HCT116 (cell line): Measurements from ENCODE around the gene CALM3. TPM values are rescaled to one million over a fixed set of nuclear protein-coding genes. Genes with fewer than 3 reads are reported as not detected.

ENCODE experiments used
- ATAC-seq: fragments of 200-7000 bp; cut with Tn5 transposase; 2 replicates; pipeline ENCODE4 v1.9.1; 2020; ENCODE audit warnings: mild to moderate bottlenecking, moderate library complexity
- BruUV-seq: library from RNA; stranded (reverse); fragments of 400-500 nt; replicated peaks from 2 replicates; lab custom pipeline; 2021; lab: Mats Ljungman, UMichigan
- CTCF ChIA-PET: fragments of 300-600 bp; sonication (Branson Sonifier 250); formaldehyde crosslinking; loops from one replicate; lab custom pipeline; 2021; ENCODE audit warnings: antibody characterized with exemption; lab: Charles Lee
- POLR2A ChIA-PET: fragments of 300-600, 350-600 bp; sonication (Branson Sonifier 250); formaldehyde crosslinking; loops from one replicate; lab custom pipeline; 2021; ENCODE audit warnings: antibody characterized with exemption; lab: Charles Lee
- RAD21 ChIA-PET, 2 experiments: fragments of 300-600 bp; sonication (Branson Sonifier 250); formaldehyde crosslinking; loops; one replicate each; lab custom pipeline; 2023; ENCODE audit warnings: low total read pairs in 2 of 2; ENCODE audit not compliant: uncharacterized antibody in 2 of 2, unreplicated experiment in 2 of 2, low non-redundant PET in 1 of 2; lab: Charles Lee
- DNase-seq: peaks from one replicate; pipeline ENCODE4 v3.0.0-alpha.2; 2010; ENCODE audit warnings: low read depth, low spot score
- H2AFZ ChIP-seq: fragments of 200-600 bp; shearing (Covaris generic), sonication (generic); 2 replicates; pipeline ENCODE4 v1.6.1; 2017; ENCODE audit warnings: low read depth, mixed run types, mixed read lengths, antibody characterized with exemption, low read length; ENCODE audit not compliant: poor library complexity, severe bottlenecking
- H3K27ac ChIP-seq: 2 replicates; pipeline ENCODE4 v1.5.1; 2012; ENCODE audit warnings: low read depth, low read length
- H3K27me3 ChIP-seq: fragments of 200-600 bp; sonication (generic); 2 replicates; pipeline ENCODE4 v1.6.1; 2016; ENCODE audit warnings: mixed run types, low read length, mixed read lengths; ENCODE audit not compliant: insufficient read depth
- H3K36me3 ChIP-seq, 2 experiments: fragments of 200-500 bp in 1 of 2; fragments of 200-600 bp in 1 of 2; sonication (Bioruptor generic) in 1 of 2; sonication (generic) in 1 of 2; 2 replicates each; pipeline versions ENCODE4 v1.5.1 to v1.6.1; 2014 to 2016; ENCODE audit warnings: low read length in 2 of 2, inconsistent platforms in 1 of 2, mixed read lengths in 1 of 2, mixed run types in 1 of 2; ENCODE audit not compliant: insufficient read depth in 2 of 2, control insufficient read depth in 1 of 2
- H3K4me1 ChIP-seq, 2 experiments: fragments of 200-600 bp in 1 of 2; sonication (generic) in 1 of 2; 2 replicates each; pipeline versions ENCODE4 v1.5.1 to v1.6.1; 2012 to 2017; ENCODE audit warnings: low read length in 2 of 2, inconsistent platforms in 1 of 2, mild to moderate bottlenecking in 1 of 2, mixed read lengths in 1 of 2, mixed run types in 1 of 2, moderate library complexity in 1 of 2; ENCODE audit not compliant: insufficient read depth in 2 of 2, control insufficient read depth in 1 of 2
- H3K4me2 ChIP-seq: fragments of 200-600 bp; sonication (generic); 2 replicates; pipeline ENCODE4 v1.6.1; 2017; ENCODE audit warnings: mixed run types, low read length, mixed read lengths
- H3K4me3 ChIP-seq, 2 experiments: fragments of 200-600 bp in 1 of 2; sonication (generic) in 1 of 2; replicated peaks in 1 of 2; 2 replicates each; pipeline ENCODE4 v1.5.1; 2011 to 2016; ENCODE audit warnings: low read length in 2 of 2, control low read depth in 1 of 2, low read depth in 1 of 2, mild to moderate bottlenecking in 1 of 2, mixed read lengths in 1 of 2, mixed run types in 1 of 2
- H3K79me2 ChIP-seq: fragments of 200-600 bp; sonication (generic); 2 replicates; pipeline ENCODE4 v1.6.1; 2017; ENCODE audit warnings: mild to moderate bottlenecking, mixed run types, low read length, moderate library complexity, mixed read lengths; ENCODE audit not compliant: insufficient read depth
- H3K9ac ChIP-seq: fragments of 200-600 bp; sonication (generic); 2 replicates; pipeline ENCODE4 v1.6.1; 2016; ENCODE audit warnings: low read length, mixed read lengths
- H3K9me2 ChIP-seq: fragments of 200-600 bp; sonication (generic), shearing (Covaris generic); 2 replicates; pipeline ENCODE4 v1.6.1; 2017; ENCODE audit warnings: mixed run types, mild to moderate bottlenecking, moderate library complexity; ENCODE audit not compliant: insufficient read depth
- H3K9me3 ChIP-seq, 2 experiments: fragments of 200-500 bp in 1 of 2; fragments of 200-600 bp in 1 of 2; sonication (Bioruptor generic) in 1 of 2; sonication (generic) in 1 of 2; 2 replicates each; pipeline ENCODE4 v1.6.1; 2014 to 2017; ENCODE audit warnings: low read length in 2 of 2, mixed read lengths in 2 of 2, inconsistent platforms in 1 of 2, low read depth in 1 of 2, mild to moderate bottlenecking in 1 of 2, mixed run types in 1 of 2, moderate library complexity in 1 of 2; ENCODE audit not compliant: control insufficient read depth in 1 of 2, insufficient read depth in 1 of 2
- H4K20me1 ChIP-seq: fragments of 200-600 bp; sonication (generic), shearing (Covaris generic); 2 replicates; pipeline ENCODE4 v1.6.1; 2017; ENCODE audit warnings: mixed run types, mild to moderate bottlenecking, moderate library complexity; ENCODE audit not compliant: insufficient read depth
- CBX3 ChIP-seq: IDR thresholded peaks from 2 replicates; pipeline ENCODE4 v1.6.1; 2012; ENCODE audit warnings: low read depth
- EZH2phosphoT487 ChIP-seq: fragments of 200-600 bp; IDR thresholded peaks from 2 replicates; pipeline ENCODE4 v1.6.1; 2018; ENCODE audit warnings: antibody characterized with exemption, borderline replicate concordance
- FOSL1 ChIP-seq: IDR thresholded peaks from 2 replicates; pipeline ENCODE4 v1.6.1; 2012; ENCODE audit warnings: low read depth
- JUND ChIP-seq: IDR thresholded peaks from 2 replicates; pipeline ENCODE4 v1.6.1; 2012
- MAX ChIP-seq: IDR thresholded peaks from 2 replicates; pipeline ENCODE4 v1.6.1; 2012
- POLR2A ChIP-seq: IDR thresholded peaks from 2 replicates; pipeline ENCODE4 v1.7.0; 2011; ENCODE audit warnings: borderline replicate concordance; ENCODE audit not compliant: insufficient read depth, insufficient read length; ENCODE audit errors: extremely low read depth
- REST ChIP-seq: IDR thresholded peaks from 2 replicates; pipeline ENCODE4 v1.6.1; 2012; ENCODE audit warnings: low read depth
- SIN3A ChIP-seq: IDR thresholded peaks from 2 replicates; pipeline ENCODE4 v1.6.1; 2012; ENCODE audit warnings: low read depth
- SP1 ChIP-seq: IDR thresholded peaks from 2 replicates; pipeline ENCODE4 v1.6.1; 2012; ENCODE audit warnings: low read depth
- TCF7L2 ChIP-seq: IDR thresholded peaks from 2 replicates; pipeline ENCODE4 v1.7.0; 2011; ENCODE audit warnings: borderline replicate concordance, inconsistent platforms; ENCODE audit not compliant: insufficient read depth, insufficient read length; ENCODE audit errors: extremely low read depth
- ZBTB33 ChIP-seq: IDR thresholded peaks from 2 replicates; pipeline ENCODE4 v1.6.1; 2011; ENCODE audit warnings: mild to moderate bottlenecking, low read length, moderate library complexity; ENCODE audit not compliant: insufficient replicate concordance; ENCODE audit errors: extremely low read depth
- ZNF274 ChIP-seq: fragments of 200-500 bp; sonication (Bioruptor generic); IDR thresholded peaks from 2 replicates; pipeline ENCODE4 v1.6.1; 2014; ENCODE audit warnings: mild to moderate bottlenecking, low read depth, low read length, inconsistent platforms
- intact Hi-C: fragments of 100-400 bp; cut with micrococcal nuclease; formaldehyde crosslinking; loops from 2 replicates; pipeline ENCODE4 v1.10.0; 2022
- total RNA-seq: library from RNA; stranded (reverse); gene quantifications from one replicate; pipeline ENCODE4 v1.2.1, GENCODE V29; 2021; ENCODE audit not compliant: unreplicated experiment
- TF ChIP-seq, protein P1 (sequence below): IDR thresholded peaks from 2 replicates; pipeline ENCODE4 v1.6.1; 2012

CALM3 gene
- total RNA-seq, 1 experiment from 2014 or later, result 335 TPM

GRCh38 chr19:46603752-46604231 lies 2.7 kb downstream of the CALM3 start (continued):
- no peak for TF ChIP-seq REST
- no peak for TF ChIP-seq FOSL1
- TF ChIP-seq ZBTB33, result no peak
- TF ChIP-seq CBX3, result no peak
- TF ChIP-seq MAX, result no peak
- no peak for TF ChIP-seq POLR2A

DNA sequence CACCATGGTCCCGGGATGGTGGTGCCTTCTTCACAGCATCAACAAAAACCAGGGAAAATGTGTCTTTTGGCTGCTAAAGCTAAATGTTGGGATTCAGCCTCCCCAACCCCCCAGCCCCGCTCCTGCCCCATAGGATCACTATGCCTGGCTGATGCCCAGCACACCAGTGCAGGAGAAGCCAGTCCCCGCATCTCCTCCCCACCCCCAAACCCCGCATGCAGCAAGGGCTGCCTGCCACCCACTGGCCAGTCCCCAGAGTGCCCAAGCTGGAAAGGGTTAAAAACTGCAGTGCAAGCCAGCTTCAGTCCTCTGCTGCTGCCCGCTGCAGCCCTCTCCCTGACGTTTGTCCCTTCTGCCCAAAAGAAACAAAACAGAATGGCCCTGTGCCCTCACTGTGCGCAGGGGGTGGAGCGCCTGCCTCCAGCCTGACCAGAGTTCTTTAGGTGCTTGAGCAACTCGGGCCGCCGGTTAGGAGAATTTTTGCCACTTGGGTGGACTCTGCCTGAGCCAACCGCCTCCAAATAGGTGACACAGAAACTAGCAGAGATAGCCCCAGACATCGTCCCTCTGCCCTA lies 3.7 kb downstream of the CALM3 start:
- ChIA-PET CTCF (interaction anchor here (1.0 to 2.4 kb wide), 2 partner anchors 9 to 57 kb away, joined by 3 to 8 read pairs; no protein-coding TSS in a partner anchor), RAD21 (no interaction called here)

More for the DNA sequence above, 3.7 kb downstream of the CALM3 start:
- intact Hi-C loops, result no loop called here
- Histone ChIP-seq H3K36me3 (peaks cover 36 to 37% of the 10 kb centered on the region in 2 experiments), H3K9me3 (no peaks in the 10 kb centered on the region), H3K79me2 (peaks cover 63% of the 10 kb centered on the region), H3K4me1 (peaks cover 14 to 24% of the 10 kb centered on the region in 2 experiments), H3K9me2 (no peaks in the 10 kb centered on the region), H3K4me3 (no peak overlapping the region), H3K27me3 (no peaks in the 10 kb centered on the region), H2AFZ (no peak overlapping the region), H3K4me2 (no peak overlapping the region)
- BruUV-seq, result no TSS peak
- ATAC-seq (no peak), DNase-seq (no peak)
- POLR2A ChIA-PET, result no interaction called here
- TF ChIP-seq ZNF274, result no peak
- TF ChIP-seq FOSL1, result no peak
- TF ChIP-seq EZH2phosphoT487, result no peak
- TF ChIP-seq REST, result no peak
- TF ChIP-seq TCF7L2, result no peak
- TF ChIP-seq, protein P1, sequence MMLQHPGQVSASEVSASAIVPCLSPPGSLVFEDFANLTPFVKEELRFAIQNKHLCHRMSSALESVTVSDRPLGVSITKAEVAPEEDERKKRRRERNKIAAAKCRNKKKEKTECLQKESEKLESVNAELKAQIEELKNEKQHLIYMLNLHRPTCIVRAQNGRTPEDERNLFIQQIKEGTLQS, result no peak
- no peak for TF ChIP-seq SP1
- no peak for TF ChIP-seq SIN3A
- TF ChIP-seq JUND, result no peak
- no peak for TF ChIP-seq POLR2A
- TF ChIP-seq, all 23 proteins: peak for 0
- no peak overlapping the region for H3K27ac ChIP-seq
- no peak overlapping the region for H3K9ac ChIP-seq
- no peaks in the 10 kb centered on the region for H4K20me1 ChIP-seq
